ENCODE results near the gene TSPAN18. TPM values are rescaled to one million over a fixed set of nuclear protein-coding genes. Genes with fewer than 3 reads are reported as not detected.

TSPAN18 gene
- total RNA-seq, 1 experiment from 2014 or later, result 18.3 TPM

DNA sequence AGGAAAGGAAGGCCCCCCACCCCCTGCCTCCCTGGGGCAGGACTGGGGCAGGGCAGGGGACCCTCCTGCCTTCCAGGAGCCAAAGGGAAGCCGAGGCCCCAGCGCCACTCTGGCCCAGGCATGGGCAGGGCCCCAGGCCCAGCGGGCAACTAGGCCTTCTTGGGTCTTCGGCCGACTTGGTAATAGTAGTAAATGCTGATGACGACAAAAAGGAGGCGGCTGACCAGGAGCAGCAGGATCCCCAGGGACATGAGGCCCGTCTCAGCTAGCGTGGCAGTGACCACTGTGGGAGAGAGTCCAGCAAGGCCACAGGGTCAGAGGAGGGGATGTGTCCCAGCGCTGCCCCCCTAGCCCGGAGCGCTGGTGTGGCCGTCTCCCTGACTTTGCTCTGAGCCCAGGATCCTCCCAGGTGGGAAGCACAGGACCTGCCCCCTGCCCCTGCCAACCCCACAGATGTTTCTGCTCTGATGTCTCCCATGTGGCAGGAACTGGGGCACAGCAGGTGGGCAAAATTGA, 208.0 kb downstream of the TSPAN18 start:
- no peak for TF ChIP-seq ZFX (IDR thresholded peaks at IDR 0.05)
- no peak for TF ChIP-seq TCF7L2 (IDR thresholded peaks at IDR 0.05; ENCODE audit: borderline replicate concordance, extremely low read depth, insufficient read depth, insufficient read length)
- no peak for TF ChIP-seq REST (IDR thresholded peaks at IDR 0.05; ENCODE audit: low read depth)
- no peak for TF ChIP-seq YY1 (IDR thresholded peaks at IDR 0.05; ENCODE audit: extremely low read depth, insufficient replicate concordance, low read depth, low read length)
- TF ChIP-seq POLR2AphosphoS5 (IDR thresholded peaks at IDR 0.05; ENCODE audit: low read depth, low read length), result no peak
- no peak for TF ChIP-seq CEBPB (IDR thresholded peaks at IDR 0.05; ENCODE audit: low read depth)
- TF ChIP-seq JUND (IDR thresholded peaks at IDR 0.05), result no peak
- no peak for TF ChIP-seq EGR1 (IDR thresholded peaks at IDR 0.05; ENCODE audit: low read depth)
- TF ChIP-seq, protein P1, sequence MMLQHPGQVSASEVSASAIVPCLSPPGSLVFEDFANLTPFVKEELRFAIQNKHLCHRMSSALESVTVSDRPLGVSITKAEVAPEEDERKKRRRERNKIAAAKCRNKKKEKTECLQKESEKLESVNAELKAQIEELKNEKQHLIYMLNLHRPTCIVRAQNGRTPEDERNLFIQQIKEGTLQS (IDR thresholded peaks at IDR 0.05), result no peak
- TF ChIP-seq CBX3 (IDR thresholded peaks at IDR 0.05; ENCODE audit: low read depth), result no peak
- no peak for TF ChIP-seq SRF (IDR thresholded peaks at IDR 0.05; ENCODE audit: low read depth)
- no peak for TF ChIP-seq SP1 (IDR thresholded peaks at IDR 0.05; ENCODE audit: low read depth)
- TF ChIP-seq ELF1 (IDR thresholded peaks at IDR 0.05; ENCODE audit: borderline replicate concordance, low read depth), result no peak
- TF ChIP-seq MAX (IDR thresholded peaks at IDR 0.05), result no peak
- no peak for TF ChIP-seq ZNF274 (IDR thresholded peaks at IDR 0.05; ENCODE audit: low read depth, low read length)
- no peak for TF ChIP-seq SIN3A (IDR thresholded peaks at IDR 0.05; ENCODE audit: low read depth)
- TF ChIP-seq FOSL1 (IDR thresholded peaks at IDR 0.05; ENCODE audit: low read depth), result no peak
- TF ChIP-seq EZH2phosphoT487 (IDR thresholded peaks at IDR 0.05; ENCODE audit: borderline replicate concordance), result no peak
- intact Hi-C loops (cut with micrococcal nuclease), result no loop called here
- H3K4me1 ChIP-seq (ENCODE audit: control insufficient read depth in 1 of 2, insufficient read depth in 2 of 2, low read length in 2 of 2), result no peaks in the 10 kb centered on the region
- ChIA-PET POLR2A (no interaction called here), CTCF (interaction anchor here (1.7 to 7.0 kb wide), 3 partner anchors 8 to 169 kb away, joined by 5 to 236 read pairs (median 51); no protein-coding TSS in a partner anchor), RAD21 (ENCODE audit: low non-redundant PET in 1 of 2, low total read pairs in 2 of 2, uncharacterized antibody in 2 of 2, unreplicated experiment in 2 of 2) (no interaction called here)
- ATAC-seq (no peak), DNase-seq (ENCODE audit: low read depth, low spot score) (no peak)
- H2AFZ ChIP-seq (ENCODE audit: low read depth, low read length, poor library complexity, severe bottlenecking), result no peak overlapping the region
- no TSS peak for BruUV-seq (replicated peaks)
- H3K4me3 ChIP-seq (replicated peaks in 1 of 2; ENCODE audit: low read depth in 1 of 2, low read length in 2 of 2), result no peak overlapping the region
- H4K20me1 ChIP-seq (ENCODE audit: insufficient read depth), result no peaks in the 10 kb centered on the region
- H3K4me2 ChIP-seq (ENCODE audit: low read length), result no peak overlapping the region
- no peaks in the 10 kb centered on the region for H3K79me2 ChIP-seq (ENCODE audit: insufficient read depth, low read length)
- H3K9me3 ChIP-seq (ENCODE audit: control insufficient read depth in 1 of 2, insufficient read depth in 1 of 2, low read depth in 1 of 2, low read length in 2 of 2), result no peaks in the 10 kb centered on the region
- H3K36me3 ChIP-seq (ENCODE audit: control insufficient read depth in 1 of 2, insufficient read depth in 2 of 2, low read length in 2 of 2), result no peaks in the 10 kb centered on the region; a peak in 2 of 4 replicates
- H3K9ac ChIP-seq (ENCODE audit: low read length), result no peak overlapping the region
- no peak overlapping the region for H3K27ac ChIP-seq (ENCODE audit: low read depth, low read length)
- H3K9me2 ChIP-seq (ENCODE audit: insufficient read depth), result no peaks in the 10 kb centered on the region
- no peaks in the 10 kb centered on the region for H3K27me3 ChIP-seq (ENCODE audit: insufficient read depth, low read length)

Data from HCT116 (cell line).